ENCODE measurements around the gene LRRC75A.
A peak's percentile ranks its signal among the peaks of the same experiment; 100 is the strongest.

LRRC75A gene

GRCh38 chr17:16512011-16512410 lies 20.0 kb upstream of the LRRC75A start:
- TF ChIP-seq MAX (IDR thresholded peaks at IDR 0.05; ENCODE audit: low read depth, low read length): no peak
- TF ChIP-seq POLR2A (IDR thresholded peaks at IDR 0.05; ENCODE audit: extremely low read depth, insufficient read length): no peak
- no peak for TF ChIP-seq MYC (IDR thresholded peaks at IDR 0.05; ENCODE audit: low read depth, low read length)
- TF ChIP-seq CTCF (IDR thresholded peaks at IDR 0.05; ENCODE audit: low read depth, low read length): no peak
- H3K4me3 ChIP-seq (ENCODE audit: low read depth, low read length): no peak overlapping the region
- peak; percentile 65 for DNase-seq (ENCODE audit: low read depth)

GRCh38 chr17:16511593-16511992 lies 19.6 kb upstream of the LRRC75A start:
- TF ChIP-seq POLR2A (IDR thresholded peaks at IDR 0.05; ENCODE audit: extremely low read depth, insufficient read length) (no peak), CTCF (IDR thresholded peaks at IDR 0.05; ENCODE audit: low read depth, low read length) (no peak), MYC (IDR thresholded peaks at IDR 0.05; ENCODE audit: low read depth, low read length) (no peak), MAX (IDR thresholded peaks at IDR 0.05; ENCODE audit: low read depth, low read length) (no peak)
- H3K4me3 ChIP-seq (ENCODE audit: low read depth, low read length): no peak overlapping the region
- no peak for DNase-seq (ENCODE audit: low read depth)

- no peak overlapping the region for H3K4me3 ChIP-seq (ENCODE audit: low read depth, low read length)
- TF ChIP-seq MYC (IDR thresholded peaks at IDR 0.05; ENCODE audit: low read depth, low read length) (no peak), MAX (IDR thresholded peaks at IDR 0.05; ENCODE audit: low read depth, low read length) (no peak)
- no peak for DNase-seq (ENCODE audit: low read depth)
Measured at GRCh38 chr17:16507918-16508533, 16.0 kb upstream of the LRRC75A start.

GRCh38 chr17:16506188-16506587 lies 14.2 kb upstream of the LRRC75A start:
- no peak for TF ChIP-seq MYC (IDR thresholded peaks at IDR 0.05; ENCODE audit: low read depth, low read length)
- no peak for TF ChIP-seq CTCF (IDR thresholded peaks at IDR 0.05; ENCODE audit: low read depth, low read length)
- TF ChIP-seq MAX (IDR thresholded peaks at IDR 0.05; ENCODE audit: low read depth, low read length): no peak
- TF ChIP-seq POLR2A (IDR thresholded peaks at IDR 0.05; ENCODE audit: extremely low read depth, insufficient read length): no peak
- no peak overlapping the region for H3K4me3 ChIP-seq (ENCODE audit: low read depth, low read length)
- no peak for DNase-seq (ENCODE audit: low read depth)

- no peak for DNase-seq (ENCODE audit: low read depth)
- no peak for TF ChIP-seq MYC (IDR thresholded peaks at IDR 0.05; ENCODE audit: low read depth, low read length)
- no peak for TF ChIP-seq MAX (IDR thresholded peaks at IDR 0.05; ENCODE audit: low read depth, low read length)
- no peak for TF ChIP-seq POLR2A (IDR thresholded peaks at IDR 0.05; ENCODE audit: extremely low read depth, insufficient read length)
- TF ChIP-seq CTCF (IDR thresholded peaks at IDR 0.05; ENCODE audit: low read depth, low read length): no peak
- no peak overlapping the region for H3K4me3 ChIP-seq (ENCODE audit: low read depth, low read length)
Measured at GRCh38 chr17:16504984-16505383, 13.0 kb upstream of the LRRC75A start.

GRCh38 chr17:16496820-16497489 lies 5.0 kb upstream of the LRRC75A start:
- TF ChIP-seq MAX (IDR thresholded peaks at IDR 0.05; ENCODE audit: low read depth, low read length): no peak
- TF ChIP-seq MYC (IDR thresholded peaks at IDR 0.05; ENCODE audit: low read depth, low read length): no peak
- TF ChIP-seq CTCF (IDR thresholded peaks at IDR 0.05; ENCODE audit: low read depth, low read length): no peak
- no peak for TF ChIP-seq POLR2A (IDR thresholded peaks at IDR 0.05; ENCODE audit: extremely low read depth, insufficient read length)
- H3K4me3 ChIP-seq (ENCODE audit: low read depth, low read length): no peak overlapping the region
- DNase-seq (ENCODE audit: low read depth): no peak
